HepG2 (cell line): ENCODE measurements around the gene DMAC2L. TPM values are rescaled to one million over a fixed set of nuclear protein-coding genes. Genes with fewer than 3 reads are reported as not detected.
A peak's percentile ranks its signal among the peaks of the same experiment; 100 is the strongest.

Source experiments
- ARID5B ChIP-seq: IDR thresholded peaks from 2 replicates; pipeline ENCODE4 v1.4.0; 2020; ENCODE audit warnings: mild to moderate bottlenecking, missing genetic modification reagents
- PRDM15 ChIP-seq: sonication (generic); formaldehyde crosslinking; IDR thresholded peaks from 2 replicates; pipeline ENCODE4 v1.4.0; 2020; ENCODE audit warnings: missing genetic modification reagents
- RXRB ChIP-seq: IDR thresholded peaks from 2 replicates; pipeline ENCODE4 v1.6.1; 2016; ENCODE audit warnings: borderline replicate concordance, missing genetic modification reagents, missing compliant biosample characterization
- polyA plus RNA-seq, 8 experiments: library from polyadenylated mRNA; depleted of rRNA in 3 of 8; stranded (reverse) in 7 of 8; unstranded in 1 of 8; fragments of >200 nt; fragmentation: Illumina TruSeq in 4 of 8; extraction: Trizol in 4 of 8; gene quantifications; 2 replicates each; pipeline versions ENCODE4 v1.2.1 to v1.2.3, GENCODE V29; 2011 to 2016; ENCODE audit warnings: low read depth in 4 of 8, missing spikeins in 1 of 8, mixed read lengths in 1 of 8; ENCODE audit not compliant: insufficient read depth in 1 of 8
- total RNA-seq, 5 experiments: library from RNA; depleted of rRNA; stranded (reverse); fragments of >200 nt; fragmentation: Illumina TruSeq; extraction: Trizol; gene quantifications; 2 replicates each; pipeline ENCODE4 v1.2.3, GENCODE V29; 2016; ENCODE audit warnings: low read depth in 1 of 5

The DMAC2L gene
- total and polyA plus RNA-seq, 2 of the 13 experiments (the other 11 are each of a cell fraction or from before 2014, with no cell fraction given): 19.4 to 23.2 TPM

DNA sequence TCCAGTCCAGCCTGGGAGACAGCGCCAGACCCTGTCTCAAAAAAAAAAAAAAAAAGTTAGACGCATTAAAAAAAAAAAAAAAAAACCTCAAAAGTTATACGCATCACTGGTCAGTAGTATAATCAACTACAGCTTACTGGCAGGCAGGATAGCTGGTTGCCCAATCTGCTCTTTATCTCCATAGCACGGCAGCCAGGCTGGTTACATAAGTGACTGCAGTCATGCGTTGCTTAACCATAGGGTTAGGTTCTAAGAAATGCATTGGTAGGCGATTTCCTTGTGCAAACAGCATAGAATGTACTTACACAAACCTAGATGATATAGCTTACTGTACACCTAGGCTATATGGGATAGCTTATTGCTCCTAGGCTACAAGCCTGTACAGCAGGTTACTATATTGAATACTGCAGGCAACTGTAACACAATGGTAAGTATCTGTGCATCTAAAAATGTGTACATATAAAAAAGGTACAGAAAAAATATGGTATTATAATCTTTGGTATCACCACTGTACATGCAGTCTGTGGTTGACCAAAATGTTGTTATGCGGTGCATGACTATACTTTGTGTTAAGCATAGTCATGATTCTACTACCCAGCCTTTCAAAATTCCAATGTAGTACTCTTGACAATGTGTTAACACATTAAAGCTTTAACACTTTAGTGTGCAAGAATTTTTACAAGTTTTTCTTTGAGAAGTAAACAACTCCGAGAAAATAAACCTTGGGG lies 8.2 kb upstream of the DMAC2L start (continued):
- peak; percentile 93 for TF ChIP-seq ARID5B (CRISPR knock-in tag)
- TF ChIP-seq PRDM15 (CRISPR knock-in tag): no peak
- TF ChIP-seq RXRB (CRISPR knock-in tag): peak; percentile 86
